PC-9 (cell line): ENCODE measurements around the gene KDM1A.

Source experiments
- EZH2 ChIP-seq: fragments of 200-600 bp; sonication (generic); IDR thresholded peaks from 2 replicates; pipeline ENCODE4 v1.8.0; 2017; ENCODE audit warnings: antibody characterized with exemption, low read depth
- TF ChIP-seq, protein P1 (sequence below): fragments of 200-600 bp; sonication (generic); conservative IDR thresholded peaks from 2 replicates; pipeline ENCODE4 v1.6.1; 2017; ENCODE audit warnings: mixed run types, antibody characterized with exemption, mild to moderate bottlenecking, moderate library complexity

DNA sequence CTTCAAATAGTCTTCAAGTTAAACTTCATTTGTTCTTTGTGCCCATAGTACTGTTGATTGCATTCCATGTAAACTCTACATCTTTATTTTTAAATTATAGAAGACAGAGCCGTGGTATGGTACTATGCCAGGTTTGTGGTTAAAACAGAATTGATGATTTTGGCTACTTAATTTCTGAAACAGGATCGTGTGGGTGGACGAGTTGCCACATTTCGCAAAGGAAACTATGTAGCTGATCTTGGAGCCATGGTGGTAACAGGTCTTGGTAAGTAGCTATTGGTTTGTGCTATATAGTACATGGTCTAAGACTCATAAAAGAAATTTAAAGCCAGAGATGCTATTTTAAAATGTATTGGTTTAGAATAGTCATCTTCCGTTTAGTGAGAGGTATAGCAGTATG lies 38.0 kb downstream of the KDM1A start:
- no peak for TF ChIP-seq EZH2
- TF ChIP-seq, protein P1, sequence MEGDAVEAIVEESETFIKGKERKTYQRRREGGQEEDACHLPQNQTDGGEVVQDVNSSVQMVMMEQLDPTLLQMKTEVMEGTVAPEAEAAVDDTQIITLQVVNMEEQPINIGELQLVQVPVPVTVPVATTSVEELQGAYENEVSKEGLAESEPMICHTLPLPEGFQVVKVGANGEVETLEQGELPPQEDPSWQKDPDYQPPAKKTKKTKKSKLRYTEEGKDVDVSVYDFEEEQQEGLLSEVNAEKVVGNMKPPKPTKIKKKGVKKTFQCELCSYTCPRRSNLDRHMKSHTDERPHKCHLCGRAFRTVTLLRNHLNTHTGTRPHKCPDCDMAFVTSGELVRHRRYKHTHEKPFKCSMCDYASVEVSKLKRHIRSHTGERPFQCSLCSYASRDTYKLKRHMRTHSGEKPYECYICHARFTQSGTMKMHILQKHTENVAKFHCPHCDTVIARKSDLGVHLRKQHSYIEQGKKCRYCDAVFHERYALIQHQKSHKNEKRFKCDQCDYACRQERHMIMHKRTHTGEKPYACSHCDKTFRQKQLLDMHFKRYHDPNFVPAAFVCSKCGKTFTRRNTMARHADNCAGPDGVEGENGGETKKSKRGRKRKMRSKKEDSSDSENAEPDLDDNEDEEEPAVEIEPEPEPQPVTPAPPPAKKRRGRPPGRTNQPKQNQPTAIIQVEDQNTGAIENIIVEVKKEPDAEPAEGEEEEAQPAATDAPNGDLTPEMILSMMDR = no peak
